CD4-positive, alpha-beta T cell treated with Interleukin-17A for 1 hour (primary cell): Measurements from ENCODE around the gene LRRC3.
"Not testable (repeated sequence)": the region's sequence is repeated elsewhere in the genome, so short reads cannot be mapped to it uniquely, and the experiment has no call there.

Experiments used
- DNase-seq: peaks from one replicate; pipeline ENCODE4 v3.0.0-alpha.2; 2020

Gene LRRC3, protein sequence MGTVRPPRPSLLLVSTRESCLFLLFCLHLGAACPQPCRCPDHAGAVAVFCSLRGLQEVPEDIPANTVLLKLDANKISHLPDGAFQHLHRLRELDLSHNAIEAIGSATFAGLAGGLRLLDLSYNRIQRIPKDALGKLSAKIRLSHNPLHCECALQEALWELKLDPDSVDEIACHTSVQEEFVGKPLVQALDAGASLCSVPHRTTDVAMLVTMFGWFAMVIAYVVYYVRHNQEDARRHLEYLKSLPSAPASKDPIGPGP

DNA sequence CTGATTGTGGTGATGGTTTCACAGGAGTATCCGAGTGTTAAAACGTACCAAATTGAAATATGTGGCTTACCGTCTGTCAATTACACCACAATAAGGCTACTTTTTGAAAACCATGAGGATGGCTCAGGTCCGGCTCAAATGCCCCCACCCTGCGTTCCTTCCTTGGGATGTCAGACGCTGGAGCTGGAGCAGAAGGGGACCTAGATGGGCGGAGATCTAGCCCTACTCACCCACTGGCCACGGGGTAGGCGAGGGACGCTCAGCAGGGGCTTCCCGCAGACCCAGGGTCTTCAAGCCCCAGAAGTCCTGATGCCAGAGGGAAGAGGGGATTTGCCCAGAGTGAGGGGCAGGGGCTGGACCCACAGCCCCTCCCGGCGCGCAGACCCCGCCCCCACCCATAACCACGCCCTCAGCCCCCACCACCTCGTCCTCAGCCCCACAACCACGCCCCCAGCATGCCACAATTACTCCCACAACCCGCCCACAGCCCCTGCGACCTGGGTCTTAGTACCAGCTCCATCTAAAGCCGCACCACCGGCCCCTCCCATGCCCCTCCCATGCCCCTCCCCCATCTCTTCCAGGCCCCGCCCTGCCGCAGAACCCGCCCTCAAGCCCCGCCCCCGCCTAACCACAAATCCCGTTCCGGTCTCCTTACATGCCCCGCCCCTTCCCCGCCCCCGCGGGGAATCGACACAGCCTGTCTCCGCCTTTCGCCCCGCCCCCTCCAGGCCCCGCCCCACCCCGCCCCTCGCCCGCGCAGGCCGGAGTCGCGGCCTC lies at the start of gene LRRC3:
Gene LRRC3 (plus strand): TSS at position 764 of the 777 bp plus-strand sequence. CDS start 1,135 bp downstream, outside the sequence.
- DNase-seq = peak; percentile 86

DNA sequence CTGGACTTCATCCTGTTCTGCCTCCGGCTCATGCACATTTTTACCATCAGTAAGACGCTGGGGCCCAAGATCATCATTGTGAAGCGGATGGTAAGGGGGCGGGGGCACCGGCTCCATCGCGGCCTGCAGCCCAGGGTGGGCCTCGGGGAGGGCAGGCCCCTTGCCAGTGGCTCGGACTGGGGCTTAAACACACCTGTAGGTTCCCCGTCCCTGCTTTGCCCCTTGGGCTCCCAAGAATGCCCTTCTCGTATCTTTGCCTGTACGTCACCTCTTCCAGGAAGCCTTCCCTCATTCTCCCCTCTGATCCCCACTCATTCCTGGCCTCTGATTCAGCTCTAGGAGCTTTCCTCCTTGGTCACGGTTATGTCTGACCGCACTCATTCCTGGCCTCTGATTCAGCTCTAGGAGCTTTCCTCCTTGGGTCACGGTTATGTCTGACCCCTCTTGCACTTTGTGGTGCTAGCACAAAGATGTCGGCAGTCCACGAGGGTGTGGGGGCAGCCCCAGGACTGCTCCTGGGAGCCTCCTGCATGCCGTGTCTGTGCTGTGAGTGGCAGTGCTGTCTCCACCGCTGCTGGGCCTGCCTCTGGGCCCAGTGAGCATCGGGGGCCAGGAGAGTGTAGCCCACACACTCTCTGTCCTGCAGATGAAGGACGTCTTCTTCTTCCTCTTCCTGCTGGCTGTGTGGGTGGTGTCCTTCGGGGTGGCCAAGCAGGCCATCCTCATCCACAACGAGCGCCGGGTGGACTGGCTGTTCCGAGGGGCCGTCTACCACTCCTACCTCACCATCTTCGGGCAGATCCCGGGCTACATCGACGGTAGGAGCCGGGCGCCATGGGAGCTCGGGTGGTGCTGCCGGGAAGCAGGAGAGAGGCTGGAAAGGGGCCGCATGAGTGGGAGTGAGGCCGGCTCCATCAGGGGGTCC lies 49.1 kb upstream of the LRRC3 start:
- no peak for DNase-seq

DNA sequence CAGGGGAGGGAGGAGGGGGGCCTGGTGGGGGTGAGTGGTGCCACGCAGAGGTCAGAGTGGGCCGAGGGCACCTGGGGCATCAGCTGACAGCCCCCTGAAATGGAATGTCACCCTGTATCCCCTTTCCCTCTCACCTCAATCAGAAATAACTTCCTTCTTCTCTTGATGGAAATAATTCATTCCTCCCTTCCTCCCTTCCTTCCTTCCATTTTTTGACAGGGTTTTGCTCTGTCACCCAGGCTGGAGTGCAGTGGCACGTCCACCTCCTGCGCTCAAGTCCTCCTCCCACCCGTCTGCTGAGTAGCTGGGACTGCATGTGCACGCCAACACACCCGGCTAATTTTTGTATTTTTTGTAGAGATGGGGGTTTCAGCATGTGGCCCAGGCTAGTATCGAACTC lies 48.4 kb upstream of the LRRC3 start:
- no peak for DNase-seq

DNA sequence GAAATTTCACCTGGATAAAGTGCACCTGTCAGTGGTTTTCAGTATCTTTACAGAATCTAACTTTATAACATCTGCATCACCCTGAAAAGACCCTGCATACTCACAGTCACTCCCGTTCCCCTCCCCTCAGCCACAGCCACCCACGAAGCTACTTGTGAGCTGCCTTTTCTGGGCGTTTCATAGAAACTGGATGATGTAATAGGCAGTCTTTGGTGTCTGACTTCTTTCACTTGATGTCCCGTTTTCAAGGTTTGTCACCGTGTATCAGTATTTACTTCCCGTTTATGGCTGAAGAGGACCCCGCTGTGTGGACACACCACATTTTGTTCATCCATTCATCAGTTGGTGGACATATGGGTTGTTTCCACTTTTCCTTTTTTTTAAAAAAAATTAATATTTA lies 47.8 kb upstream of the LRRC3 start:
- DNase-seq = peak; percentile 2

DNA sequence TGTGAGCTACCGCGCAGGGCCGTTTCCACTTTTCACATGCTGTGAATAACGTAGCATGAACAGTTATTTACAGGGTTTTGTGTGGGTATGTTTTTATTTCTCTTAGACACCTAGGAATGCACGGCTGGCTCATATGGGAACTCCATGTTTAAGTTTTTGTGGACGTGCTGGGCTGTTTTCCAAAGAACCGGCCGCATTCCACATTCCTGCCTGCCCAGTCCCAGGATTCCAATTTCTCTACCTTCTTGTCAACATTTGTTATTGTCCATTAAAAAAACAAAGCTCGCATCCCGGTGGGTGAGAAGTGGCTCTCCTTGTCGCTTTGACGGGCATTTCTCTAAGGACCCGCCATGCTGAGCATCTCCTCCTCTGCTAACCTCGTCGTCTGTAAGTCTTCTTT lies 47.1 kb upstream of the LRRC3 start:
- no peak for DNase-seq

DNA sequence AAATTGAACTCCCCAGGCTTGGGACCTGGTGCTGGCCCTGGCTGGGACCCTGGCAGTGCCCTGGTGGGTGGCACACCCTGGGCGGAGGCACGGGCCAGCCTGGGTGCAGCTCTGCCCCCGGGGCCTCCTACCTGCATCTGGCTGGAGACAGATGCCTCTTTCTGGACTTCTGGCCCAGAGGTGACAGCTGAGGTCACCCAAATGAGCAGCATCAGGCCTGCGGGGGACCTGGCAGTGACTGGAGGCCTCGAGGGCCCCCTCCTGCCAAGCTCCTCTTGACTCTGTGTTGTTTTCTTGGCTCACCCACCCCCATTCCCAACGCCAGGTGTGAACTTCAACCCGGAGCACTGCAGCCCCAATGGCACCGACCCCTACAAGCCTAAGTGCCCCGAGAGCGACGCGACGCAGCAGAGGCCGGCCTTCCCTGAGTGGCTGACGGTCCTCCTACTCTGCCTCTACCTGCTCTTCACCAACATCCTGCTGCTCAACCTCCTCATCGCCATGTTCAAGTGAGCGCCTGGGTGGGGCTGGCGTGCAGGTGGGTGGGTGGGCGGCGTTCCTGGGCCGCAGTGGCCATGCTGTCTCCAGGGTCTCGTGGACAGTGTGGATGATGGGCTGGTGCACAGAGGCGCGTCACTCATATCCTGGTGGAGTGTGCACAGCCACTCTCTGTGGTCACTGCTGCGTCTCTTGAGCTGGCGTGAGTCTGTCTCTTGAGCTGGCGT lies 41.6 kb upstream of the LRRC3 start:
- no peak for DNase-seq

DNA sequence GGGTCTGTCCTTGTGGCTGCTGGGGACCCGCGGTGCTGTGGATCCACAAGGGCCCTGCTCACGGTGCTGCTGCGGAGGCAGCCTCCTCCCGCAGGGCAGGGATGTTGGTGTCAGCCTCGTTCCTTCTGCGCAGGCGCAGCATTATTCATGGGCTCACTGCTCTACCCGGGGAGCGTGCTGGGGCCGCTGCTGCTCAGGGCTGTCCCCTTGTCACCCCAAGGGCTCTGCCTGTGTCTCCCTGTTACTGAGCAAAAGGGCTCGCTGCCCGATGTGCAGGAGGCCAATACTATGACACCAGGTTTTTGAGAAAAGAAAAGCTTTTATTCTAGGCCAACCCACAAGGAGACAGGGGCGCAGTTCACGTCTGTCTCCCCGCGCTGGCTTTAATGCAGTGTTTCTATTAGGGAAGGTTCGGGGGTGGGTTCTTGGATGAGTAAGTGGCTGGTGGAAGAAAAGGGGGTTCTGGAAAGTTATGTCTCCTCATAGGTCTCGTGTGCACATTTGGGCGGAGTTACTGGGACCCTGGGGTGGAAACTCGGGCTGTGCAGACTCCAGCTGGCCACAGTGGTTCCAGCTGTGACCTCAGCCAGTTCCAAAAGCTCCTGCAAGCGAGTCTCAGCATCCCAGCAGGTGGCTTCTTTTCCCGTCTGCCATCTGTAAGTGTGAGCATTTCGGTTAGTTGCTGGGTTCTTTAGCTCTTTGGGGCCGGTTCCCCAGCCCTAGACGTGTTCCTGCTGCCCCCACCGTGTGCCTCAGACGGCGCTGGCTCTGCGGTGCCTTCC lies 40.8 kb upstream of the LRRC3 start:
- DNase-seq = no peak

DNA sequence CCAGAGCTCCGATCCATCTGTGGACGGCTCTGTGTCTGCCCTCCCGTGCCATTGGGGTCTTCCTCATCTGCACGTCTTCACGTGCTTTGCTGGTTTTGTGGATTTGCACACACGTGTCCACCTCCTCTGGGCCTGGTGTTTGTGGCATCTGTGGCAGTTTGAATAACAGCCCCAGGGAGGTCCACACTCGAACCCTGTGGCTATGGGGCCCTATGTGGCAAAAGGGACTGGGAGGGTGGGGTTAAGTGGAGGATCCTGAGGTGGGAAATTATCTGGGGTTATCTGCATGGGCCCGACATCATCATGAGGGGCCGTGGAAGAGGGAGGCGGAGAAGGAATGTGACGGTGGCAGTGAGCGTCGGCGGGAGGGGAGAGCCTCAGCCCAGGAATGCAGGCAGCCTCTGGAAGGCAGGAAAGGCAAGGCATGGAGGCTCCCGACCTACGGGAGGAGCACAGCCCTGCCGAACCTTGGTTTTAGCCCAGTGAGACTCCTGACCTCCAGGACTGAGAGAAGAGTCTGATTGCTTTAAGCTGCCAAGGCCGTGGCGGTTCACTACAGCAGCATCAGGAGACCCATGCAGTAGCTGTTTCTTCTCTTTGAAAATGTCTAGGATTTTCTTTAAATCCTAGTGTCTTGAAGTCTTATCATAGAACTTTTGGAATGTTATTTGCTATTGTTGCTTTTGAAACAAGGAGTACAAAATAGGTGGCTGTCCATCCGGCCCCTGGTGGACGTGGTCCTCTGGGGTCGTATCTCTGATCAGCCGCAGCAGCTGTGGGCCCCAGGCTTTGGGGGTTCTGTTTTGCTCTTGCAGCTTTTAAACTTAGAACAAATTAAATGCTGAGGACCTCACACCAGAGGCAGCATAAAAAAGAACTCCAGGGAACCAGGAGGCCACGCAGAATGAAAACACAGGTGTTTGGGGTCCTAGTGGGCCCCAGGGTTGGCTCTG lies 40.0 kb upstream of the LRRC3 start:
- no peak for DNase-seq

DNA sequence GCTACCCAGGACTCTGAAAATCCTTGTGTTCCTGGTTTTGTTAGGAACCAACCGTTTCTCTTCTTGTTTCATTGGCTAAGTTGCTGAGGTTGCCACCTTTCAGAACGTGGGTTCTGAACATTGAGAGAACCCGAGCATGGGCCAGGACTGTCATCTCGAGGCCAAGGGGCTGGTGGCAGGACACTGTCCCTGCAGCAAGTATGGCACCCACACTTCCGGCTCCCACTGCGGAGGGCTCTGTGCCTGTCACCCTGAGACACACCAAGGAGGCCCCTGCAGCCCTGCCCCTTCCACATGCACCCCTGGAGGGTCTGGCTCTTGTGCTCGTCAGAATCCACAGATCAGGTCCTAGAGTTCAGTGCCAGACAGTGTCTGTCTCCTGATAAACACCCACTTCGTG lies 39.1 kb upstream of the LRRC3 start:
- DNase-seq = no peak

DNA sequence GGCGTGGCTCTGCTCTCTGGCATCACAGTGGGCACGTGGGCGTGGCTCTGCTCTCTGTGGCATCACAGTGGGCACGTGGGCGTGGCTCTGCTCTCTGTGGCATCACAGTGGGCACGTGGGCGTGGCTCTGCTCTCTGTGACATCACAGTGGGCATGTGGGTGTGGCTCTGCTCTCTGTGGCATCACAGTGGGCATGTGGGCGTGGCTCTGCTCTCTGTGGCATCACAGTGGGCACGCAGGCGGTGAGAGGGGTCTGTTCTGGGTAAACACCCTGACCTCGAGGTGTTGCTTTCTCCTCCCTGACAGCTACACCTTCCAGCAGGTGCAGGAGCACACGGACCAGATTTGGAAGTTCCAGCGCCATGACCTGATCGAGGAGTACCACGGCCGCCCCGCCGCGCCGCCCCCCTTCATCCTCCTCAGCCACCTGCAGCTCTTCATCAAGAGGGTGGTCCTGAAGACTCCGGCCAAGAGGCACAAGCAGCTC lies 37.6 kb upstream of the LRRC3 start:
- not testable (repeated sequence) for DNase-seq

DNA sequence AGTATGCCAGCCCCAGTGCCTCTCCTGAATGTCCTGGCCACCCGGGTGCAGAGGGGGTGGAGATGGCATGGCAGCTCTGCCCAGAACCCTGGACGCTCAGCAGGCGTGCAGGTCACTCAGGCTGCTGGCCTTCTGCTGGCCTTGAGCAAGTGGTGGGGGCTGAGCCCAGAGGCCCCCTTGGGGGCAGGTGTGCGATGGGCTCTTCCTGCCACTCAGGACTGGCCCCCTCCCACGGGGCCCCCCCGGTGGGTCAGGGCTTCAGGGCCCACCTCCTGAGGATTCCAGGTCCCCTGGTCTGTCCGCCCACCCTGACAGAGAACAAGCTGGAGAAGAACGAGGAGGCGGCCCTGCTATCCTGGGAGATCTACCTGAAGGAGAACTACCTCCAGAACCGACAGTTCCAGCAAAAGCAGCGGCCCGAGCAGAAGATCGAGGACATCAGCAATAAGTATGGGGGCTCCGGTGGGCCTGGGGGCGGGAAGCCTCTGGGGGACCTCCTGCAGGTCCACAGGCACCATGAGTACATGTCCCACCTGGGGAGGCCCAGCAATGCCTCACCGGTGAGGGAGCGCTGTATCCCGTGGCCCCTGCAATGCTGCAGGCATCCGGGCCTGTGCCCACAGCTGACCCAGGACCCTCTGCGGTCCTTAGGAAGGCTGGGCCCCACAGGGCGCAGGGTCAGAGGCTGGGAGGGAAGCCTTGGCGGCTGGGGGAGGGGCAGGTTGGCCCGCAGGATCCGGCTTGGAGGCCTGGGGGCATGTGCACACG lies 37.0 kb upstream of the LRRC3 start:
- no peak for DNase-seq

DNA sequence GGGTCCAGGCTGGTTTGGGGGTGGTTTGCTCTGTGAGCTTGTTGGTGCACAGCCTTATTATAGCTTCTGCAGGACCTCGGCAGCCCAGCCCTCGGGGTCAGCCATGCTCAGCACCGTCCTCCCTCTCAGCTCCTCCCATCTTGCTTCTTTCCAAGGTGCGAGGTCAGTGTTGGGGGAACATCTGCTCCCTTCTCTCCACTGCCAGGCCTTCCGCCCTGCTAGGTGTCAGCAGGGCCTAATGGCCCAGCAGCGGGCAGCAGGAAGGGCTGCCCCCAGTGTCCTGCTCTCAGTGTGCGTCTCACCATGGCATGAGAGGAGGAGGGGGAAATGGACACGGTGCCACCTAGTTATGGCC lies 36.5 kb upstream of the LRRC3 start:
- no peak for DNase-seq

DNA sequence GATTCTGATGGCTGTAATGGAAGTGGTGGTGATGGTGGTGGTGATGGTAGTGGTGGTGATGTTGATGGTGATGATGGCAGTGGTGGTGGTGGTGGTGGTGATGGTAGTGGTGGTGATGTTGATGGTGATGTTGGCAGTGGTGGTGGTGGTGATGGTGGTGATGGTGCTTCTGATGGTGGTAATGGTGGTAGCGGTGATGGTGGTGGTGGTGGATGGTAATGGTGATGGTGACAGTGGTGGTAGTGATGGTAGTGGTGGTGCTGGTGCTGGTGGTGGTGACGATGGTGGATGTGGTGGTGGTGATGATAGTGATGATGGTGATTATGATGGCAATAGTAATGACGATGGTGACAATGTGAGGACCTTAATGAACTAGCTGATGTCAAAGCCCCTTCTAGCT lies 35.6 kb upstream of the LRRC3 start:
- no peak for DNase-seq

DNA sequence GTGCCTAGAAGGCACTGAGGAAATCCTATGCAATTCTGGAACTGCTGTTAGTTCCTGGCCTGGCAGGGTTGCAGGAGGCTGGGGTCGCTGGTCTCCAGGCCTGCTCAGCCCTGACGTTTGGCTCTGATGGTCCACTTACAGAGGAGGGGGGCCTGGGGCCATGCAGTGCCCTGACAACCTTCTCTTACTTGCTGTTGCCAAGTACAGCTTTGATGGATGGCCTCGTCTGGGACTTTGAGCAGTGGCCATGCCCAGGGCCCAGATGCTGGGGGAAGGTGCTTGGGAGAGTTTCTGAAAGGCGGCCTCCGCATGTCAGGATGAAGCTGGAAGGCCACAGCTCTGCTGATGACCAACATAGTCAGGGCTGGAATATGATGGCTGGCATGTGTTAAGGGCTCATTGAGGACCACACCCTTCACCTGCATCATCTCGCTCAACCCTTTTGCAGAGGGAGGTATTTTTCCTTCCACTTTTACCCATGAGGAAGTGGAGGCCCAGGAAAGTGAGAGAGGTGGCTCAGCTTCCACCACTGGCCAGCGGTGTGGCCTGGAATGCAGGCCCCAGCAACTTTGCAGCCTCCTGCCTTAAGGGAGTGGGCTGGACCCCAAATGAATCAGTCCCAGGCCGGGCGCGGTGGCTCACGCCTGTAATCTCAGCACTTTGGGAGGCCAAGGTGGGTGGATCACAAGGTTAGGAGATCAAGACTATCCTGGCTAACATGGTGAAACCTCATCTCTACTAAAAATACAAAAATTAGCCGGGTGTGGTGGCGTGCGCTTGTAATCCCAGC lies 34.7 kb upstream of the LRRC3 start:
- no peak for DNase-seq

DNA sequence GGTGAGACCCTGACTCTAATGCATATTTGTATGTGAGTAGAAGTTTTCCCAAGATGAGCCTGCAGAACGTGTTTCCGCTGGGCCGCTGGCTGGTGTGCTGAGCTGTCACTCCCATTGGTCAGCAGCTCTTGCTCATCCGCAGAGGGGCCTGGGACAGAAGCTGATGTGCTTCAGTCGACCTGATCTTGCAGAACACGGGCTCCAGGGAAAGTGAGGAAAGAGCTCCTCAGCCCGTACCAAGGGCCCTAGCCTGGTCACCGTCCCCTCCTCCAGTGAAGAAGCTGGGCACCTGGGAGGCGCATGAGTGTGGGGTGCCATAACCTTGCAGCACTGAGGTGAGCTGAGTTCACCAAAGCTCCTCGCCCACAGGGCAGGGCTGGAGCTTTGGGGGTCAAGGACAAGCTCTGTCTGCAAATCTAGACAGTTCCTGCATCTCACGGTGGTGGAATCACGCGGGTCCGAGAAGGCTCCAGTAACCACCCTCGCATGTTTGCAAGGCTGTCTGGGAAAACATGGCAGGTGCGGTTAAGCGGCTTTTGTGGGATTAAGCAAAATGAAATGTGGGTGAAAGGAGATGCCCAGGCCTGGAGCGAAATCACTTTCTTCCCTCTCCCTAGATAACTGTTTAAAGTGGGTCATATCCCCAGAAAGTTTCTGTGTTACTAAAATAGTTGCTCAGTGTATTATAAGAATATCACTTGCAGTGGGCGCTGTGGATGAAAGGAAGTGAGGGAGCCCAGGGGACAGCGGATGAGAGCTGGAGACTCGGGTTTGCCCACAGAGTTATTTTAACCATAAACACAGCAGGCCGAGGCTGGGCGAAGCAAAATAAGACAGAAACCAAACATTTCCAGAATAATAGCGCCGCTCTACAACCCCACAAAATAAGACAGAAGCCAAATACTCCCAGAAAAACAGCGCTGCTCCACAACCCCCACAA lies 33.1 kb upstream of the LRRC3 start:
- no peak for DNase-seq

DNA sequence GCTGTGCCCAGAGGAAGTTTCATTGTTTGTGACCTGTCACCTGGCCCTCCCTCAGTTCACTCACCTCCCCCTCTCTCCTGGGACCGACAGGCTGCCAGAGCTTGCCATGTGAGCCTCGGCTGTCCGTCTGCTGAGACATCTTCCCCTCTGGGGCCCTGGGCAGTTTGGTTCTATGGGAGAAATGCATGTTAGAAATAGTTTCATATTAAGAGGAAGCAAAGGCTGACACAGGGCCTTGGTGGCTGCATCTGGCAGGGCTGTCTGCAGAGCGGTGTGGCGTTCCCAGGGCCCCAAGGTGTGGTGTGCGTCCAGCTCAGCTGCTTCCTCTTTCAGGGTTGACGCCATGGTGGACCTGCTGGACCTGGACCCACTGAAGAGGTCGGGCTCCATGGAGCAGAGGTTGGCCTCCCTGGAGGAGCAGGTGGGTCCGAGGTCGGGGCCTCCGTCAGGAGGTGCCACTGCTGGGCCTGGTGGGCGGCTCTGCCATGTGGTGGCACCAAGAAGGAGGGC lies 31.9 kb upstream of the LRRC3 start:
- no peak for DNase-seq

DNA sequence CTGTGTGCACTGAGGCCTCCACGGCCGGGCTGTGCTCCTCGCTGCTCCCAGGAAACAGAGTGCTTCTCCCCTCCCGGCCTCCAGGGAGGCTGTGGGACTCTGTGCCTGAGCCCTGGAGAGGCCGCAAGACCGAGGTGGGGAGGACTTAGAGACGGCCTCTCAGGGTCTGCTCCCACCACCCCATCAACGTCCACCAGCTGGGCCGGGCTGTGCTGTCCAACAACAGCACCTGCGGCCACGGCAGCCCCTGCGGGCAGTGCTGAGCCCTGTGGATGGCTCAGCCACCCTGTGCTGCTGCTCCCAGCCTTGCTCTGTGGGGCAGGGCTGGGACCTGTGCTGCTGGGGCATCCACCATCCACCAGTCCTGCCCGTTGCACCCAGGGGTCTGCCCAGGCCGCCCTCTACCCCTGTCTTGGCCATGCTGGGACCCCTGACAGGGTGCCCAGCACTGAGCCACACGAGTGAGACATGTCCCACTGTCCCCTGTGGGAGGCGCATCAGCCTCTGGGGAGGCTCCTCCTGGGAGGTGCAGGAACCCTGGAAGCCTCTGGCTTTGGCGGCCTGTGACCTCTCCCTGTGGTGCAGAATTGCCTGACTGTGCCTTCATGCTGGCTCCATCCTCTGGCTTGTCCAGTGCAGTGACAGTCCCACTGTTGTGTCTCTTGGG lies 31.2 kb upstream of the LRRC3 start:
- no peak for DNase-seq
